Measurements from ENCODE around the gene OXTR.

OXTR gene

DNA sequence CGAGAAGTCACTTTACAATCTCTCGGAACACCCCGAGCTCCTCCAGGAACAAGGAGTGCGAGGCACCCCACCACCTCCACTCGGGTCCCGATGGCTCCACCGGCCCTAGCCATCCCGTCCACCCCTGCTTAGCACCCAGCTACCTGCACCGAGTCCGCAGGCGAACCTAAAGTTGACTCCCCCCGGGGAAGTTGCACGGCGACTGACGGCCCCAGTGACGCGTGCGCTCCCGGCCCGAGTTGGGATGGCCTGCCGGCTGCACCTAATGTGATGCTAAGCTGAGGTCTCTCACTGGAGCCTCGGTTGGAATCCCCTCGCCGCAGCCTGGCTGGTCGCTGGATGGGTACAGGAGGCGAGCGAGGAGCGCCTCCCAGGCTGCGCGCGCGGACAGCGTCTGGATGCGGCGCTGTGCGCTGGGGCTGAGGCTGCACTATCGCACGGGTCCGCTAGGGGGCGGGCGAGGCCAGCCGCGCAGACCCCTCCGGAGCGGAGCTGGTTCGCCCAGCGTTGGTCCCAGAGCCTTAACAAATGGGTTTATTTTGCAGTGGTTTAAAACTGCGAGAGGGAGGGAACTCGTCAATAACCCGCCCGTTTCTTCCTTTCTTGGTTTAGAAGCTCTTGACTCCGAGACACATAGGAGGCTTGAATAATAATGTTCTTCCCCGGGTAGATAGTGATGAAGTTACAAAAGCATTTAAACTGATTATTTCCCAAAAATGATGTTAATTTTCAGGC, at the start of gene OXTR:
TSS of gene OXTR (minus strand) at position 526 of the 735 bp plus-strand sequence. CDS start 1,426 bp downstream, outside the sequence.
- peak; percentile 45 for DNase-seq

DNA sequence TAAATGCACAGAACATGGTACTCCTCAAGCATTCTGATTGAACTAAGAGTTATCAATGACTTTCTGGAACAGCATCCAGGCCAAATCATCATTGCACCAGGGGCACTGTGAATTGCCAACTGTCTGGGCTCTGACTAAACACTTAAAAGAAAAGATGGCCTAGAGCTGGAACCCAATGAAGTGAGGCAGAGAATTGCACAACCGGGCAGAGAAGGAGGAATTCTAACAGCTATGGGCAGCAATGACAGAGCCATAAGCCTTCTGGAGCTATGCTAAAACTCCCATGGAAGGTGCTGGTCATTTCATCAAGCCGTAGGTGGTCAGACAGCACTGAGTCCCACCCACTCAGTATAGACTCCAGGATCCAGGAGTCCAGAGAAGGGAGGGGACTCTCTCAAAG, 48.1 kb upstream of the OXTR start:
- no peak for DNase-seq

DNA sequence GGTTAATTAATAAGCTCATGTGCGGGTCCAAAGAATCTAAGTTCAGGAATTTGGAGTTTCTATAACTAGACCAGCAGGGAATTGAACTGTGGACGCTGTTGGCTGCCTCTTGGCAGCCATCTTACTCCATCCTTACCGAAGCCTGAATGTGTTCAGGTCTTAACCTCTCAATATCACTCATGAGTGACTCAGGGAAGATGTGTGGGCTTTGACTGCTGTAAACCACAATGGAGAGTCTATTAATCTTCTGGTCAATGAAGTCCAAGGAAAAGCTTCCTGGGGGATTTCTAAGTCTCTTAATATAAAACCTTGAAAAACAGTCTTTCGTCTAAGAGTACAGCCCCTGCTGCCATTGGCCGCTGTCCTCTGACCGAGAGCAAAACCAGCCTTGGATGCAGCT, 46.7 kb upstream of the OXTR start:
- DNase-seq: no peak

DNA sequence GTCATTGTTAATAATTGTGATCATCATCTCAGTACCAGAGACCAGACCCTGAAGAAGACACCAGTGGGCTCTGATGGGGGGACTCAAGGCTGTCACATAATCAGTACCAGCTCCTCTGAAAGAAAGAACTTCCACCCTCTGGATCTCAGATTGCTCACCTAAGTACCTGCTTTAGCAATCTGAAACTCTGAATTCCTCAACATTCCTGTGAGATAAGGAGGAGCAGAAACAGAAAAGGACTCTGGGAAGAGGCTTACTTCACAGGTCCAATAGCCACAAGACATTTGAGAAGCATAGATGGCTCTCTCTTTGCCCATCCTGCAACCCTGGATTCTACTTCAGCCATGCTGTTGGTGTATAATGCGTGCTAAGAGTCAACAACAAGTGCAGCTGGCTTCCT, 44.0 kb upstream of the OXTR start:
- DNase-seq: no peak

DNA sequence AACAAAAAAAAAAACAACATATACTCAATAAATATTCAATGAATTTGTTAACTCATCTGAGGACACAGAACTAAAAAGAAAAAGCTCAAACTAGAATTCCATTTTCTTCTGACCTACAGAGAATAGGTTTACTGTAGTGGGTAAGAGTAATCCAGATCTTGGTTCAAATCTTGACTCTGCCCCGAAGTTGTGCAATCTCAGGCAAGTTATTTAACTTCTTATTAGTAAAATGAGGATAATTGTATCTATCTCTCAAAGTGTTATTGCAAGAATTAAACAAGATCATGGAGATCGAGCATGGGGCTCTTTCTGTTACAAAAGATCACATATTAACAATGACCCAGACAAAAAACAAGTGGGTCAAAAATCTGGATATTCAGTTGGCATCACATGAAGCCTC, 41.1 kb upstream of the OXTR start:
- DNase-seq: no peak

DNA sequence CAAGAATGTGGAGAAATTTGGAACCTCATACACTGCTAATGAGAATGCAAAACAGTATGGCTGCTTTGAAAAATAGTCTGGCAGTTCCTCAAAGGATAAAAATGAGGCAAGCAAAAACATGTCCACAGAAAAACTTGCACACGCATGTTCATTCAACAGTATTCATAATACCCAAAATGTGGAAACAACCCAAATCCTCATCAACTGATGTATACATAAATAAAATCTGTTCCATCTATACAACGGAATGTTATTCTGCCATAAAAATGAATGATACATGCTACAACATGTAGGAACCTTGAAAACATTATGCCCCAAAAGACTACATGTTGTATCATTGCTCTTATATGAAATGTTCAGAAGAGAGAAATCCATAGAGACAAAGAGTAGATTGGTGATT, 36.4 kb upstream of the OXTR start:
- DNase-seq: no peak

DNA sequence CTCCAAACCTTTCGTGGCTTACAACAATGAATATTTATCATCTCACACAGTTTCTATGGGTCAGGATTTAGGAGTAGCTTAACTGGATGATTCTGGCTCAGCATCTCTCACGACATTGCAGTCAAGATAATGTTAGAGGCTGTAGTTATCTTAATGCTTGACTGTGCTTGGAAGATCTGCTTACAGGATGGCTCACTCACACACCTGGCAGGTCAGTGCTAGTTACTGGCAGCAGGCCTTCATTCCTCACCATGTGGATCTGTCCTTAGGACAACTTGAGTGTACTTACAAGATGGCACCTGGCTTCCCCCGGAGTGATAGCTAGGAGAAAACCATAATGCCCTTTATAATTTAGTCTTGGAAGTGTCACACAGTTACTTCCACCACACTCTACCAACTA, 32.8 kb upstream of the OXTR start:
- DNase-seq: no peak

DNA sequence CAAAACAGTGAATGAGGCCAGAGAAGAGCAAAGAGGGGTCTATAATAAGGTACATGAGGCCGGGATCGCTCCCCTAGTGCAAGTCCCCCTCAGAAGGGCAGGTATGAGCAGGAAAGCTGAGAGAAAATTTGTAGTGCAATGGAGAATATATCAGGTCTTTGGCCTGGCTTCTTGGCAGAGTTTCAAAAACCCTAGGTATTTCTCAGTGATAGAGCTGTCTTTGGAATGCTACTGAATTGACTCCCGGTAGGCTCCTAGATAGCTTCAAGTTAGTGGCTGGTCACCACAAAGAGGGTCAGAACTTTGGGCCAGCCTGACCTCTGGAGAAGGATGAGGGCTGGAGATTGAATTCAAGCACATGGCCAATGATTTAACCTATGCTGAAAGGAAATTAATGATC, 30.6 kb upstream of the OXTR start:
- no peak for DNase-seq

DNA sequence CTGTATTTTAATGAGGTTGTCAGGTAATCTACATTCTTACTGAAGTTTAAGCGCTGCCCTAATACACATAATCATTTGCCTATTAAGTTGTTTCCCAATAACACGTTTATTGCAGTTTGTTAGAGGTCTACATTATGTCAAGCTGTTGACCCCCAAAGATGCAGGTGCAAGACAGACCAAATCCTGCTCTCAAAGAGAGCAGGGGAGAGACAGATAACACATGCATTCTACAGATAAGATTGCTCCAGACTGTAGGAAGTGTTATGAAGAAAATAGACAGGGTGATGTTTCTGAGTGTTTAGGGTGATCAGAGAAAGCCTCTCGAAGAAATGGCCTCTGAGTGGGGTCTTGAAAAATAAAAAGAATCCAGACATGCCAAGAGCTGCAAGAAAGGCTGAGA, 24.8 kb upstream of the OXTR start:
- no peak for DNase-seq

DNA sequence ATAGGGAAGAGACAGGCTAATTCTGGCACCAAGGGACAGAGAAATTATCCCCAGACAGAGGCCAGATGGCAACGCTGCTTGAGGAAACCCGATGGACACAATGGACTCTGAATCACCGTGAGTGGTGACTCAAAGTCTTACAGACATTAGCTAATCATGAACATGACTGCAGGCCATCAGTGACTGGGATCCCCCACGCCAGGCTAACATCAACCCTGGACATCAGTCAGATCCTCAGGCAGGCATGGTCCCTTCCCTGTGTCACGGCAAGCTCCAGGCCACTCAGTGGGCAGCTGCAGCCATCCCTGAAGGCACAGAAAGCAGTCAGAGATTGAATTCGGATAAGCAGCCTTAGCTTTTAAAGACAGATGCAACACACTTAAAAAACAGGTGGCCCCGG, 23.8 kb upstream of the OXTR start:
- no peak for DNase-seq

DNA sequence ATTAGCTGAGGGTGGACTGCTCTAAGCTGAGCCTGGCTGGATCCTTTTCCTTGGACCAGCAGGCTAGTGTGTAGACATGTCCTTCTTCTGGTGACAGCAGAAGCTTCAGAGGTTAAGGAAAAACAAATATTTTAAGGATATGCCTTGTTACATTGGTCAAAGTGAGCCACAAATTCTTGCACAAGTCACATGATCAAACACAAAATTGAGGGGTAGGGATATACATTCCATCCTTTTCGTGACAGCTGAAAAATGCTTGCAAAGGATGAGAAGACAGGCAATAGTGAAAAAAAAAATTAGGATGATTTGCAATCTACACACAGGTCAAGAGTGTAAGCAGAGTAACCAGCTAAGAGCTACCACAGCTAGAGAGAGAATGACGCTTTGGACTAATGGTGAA, 21.1 kb upstream of the OXTR start:
- DNase-seq: no peak

DNA sequence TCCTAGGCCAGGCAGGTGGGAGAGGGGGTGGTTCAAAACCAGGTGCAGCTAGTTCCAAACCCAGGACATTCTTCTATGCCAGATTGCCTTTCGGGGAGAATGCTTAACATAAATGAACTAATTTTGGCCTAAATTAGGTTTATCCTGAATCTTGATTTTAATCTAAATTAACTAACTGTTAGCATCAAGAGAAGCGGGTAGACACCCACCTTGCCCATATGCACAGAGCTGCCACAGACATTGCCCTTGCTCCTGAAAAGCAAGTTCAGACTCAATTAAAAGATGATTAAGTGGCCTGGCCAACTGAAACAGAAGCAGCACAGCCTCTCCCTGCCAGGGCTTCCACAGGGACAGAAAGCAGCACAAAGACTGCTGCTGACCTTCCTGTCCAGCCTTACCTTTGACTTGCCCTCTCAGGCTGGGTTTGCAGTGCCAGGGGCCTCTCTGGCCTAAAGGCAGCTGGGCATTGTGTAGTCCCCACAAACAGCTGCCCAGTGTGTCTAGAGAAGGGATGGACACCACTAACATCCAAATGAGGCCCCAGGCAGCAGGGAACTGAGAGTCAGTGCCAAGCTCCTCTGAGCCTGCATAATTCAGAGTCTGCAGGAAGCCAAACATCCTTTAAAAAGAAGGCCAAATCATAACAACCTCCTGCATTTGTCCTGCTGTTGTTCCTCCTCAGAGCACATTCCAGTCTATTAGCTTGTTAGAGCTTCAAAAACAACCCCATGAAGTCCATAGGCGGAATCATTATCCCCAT, 15.4 kb upstream of the OXTR start:
- no peak for DNase-seq

DNA sequence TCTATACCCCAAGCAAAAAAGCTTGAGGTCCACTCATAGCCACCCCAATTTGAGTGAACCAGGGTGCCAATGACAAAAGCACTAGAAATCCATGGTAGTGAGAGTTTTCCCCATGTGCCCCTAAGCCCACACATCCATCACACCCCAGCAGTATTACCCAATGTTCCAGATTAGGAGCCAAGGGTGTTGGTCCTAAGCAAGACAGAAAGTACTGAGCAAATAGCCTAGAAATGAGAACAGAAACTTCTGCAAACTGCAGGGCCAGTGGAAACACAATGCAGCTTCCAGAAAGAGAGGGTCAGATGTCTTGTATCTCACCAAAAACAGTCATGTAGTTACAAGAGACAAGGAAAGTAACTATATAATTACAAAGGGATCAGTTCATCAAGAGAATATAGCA, 10.9 kb upstream of the OXTR start:
- peak; percentile 49 for DNase-seq

DNA sequence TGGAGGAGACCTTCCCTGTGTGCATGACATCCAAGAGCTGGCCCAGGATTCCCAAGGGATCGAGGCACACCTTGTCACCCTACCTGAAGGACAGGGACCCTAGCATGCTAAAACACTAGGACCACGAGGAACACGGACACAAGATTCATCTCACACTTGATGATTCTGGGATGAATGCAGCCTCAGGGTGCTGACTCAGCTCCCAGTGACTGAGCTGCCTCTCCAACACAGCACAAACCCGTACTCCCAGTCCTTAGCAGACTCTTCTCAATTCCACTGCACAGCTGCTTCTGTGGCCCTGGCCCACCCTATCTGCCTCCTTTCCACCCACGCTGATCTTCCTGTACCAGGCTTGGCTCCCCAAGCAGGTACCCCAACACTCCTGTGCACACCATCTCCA, 9.1 kb upstream of the OXTR start:
- no peak for DNase-seq

DNA sequence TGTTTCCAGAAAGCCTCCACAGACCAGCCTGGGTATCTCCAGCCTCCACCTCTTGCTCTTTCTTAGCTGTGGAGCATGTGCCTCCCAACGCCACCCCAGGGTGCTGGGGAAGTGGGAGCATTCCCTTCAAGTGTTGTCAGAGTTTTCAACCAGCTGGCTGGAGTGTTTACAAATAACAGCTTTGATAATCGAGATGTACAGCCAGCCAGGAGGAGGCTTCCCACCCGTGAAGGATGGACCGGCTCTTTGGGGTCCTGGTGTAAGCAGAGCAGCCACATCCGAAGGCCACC, 8.5 kb upstream of the OXTR start:
- DNase-seq: no peak

DNA sequence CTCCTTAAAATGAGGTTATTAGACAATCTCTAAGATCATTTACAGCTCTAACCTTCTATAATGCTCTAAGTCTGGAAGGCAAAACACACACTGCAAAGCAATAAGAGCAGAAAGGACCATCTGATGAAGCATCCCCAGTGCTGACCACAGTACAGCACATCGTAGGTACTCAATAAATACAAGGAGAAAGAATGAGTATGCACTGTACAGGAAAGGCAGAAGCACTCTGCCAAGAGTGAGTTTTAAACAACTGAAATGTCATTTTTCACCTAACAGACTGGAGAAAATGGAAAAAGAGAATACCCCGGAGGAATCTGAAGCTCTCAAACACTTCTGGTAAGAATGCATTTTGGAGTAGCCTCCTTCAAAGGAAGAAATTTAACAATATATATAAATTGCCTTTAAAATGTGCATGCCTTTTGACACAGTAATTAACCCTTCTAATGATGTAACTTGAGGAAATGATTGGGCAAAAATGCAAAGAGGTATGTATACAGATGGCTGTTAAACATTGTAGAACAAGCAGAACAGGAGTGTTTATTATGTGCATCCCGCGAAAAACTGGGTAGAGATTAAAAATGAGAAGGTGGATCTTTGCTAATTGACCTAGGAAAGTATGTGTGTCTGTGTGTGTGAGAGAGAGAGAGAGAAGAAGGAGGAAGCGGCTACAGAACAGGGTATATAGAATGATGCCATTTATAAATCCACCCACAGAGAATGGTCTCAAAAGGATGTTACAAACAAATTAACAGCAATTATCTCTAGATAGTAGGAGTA, 8.0 kb upstream of the OXTR start:
- DNase-seq: no peak

DNA sequence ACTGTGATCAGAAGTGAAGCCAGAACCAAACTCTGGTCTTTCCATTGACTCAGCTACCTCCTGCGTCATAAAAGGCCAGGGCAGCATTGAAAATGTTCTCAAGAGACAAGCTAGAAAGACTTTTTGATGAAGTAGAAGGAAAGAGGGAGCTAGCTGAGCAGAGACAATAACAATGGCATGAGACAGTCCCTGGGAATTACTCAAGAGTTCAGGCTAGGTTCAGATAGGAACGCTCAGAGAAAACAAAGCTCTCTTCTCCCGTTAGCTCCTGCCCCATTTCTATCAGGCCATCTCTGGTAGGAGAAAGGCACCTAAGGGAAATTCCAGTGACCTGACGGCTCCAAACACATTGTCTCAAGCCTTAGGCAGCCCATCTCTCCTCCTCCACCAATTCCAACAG, 7.0 kb upstream of the OXTR start:
- no peak for DNase-seq

DNA sequence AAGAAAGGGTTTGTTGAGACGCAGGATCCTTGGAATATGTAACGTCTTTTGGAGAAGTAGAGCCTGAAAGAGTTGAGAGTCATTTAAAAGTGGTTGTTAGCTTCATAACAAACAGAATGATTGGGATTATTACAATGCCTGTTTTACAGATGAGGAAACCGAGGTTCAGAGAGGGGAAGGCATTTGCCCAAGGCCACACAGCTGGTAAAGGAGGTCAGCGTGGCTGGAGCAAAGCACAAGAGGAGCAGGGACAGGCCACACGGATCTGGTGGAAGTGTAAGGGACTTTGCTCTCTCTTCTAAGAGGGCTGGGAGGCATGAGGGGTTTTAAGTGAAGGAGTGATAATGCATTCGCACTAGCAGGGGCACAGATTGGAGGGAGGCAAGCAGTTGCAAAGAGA, 6.2 kb upstream of the OXTR start:
- no peak for DNase-seq

DNA sequence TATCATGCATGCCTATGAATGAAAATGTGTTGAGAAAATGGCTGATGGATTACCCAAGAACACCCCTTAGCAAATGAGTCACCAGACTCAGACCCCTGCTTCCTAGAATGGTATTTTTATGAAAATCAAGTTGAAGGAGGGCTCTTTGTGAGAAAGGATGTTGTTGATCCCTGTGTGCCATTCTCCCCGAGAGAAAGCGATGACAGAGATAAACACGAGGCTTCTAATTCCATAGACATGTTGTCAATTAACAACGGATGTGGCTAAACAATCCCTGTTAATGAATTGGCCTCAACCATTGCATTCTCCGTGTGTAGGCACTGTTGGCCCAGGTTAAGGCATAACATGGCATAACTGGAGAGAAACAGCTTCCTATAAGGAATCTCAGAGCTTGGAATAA, 5.8 kb upstream of the OXTR start:
- no peak for DNase-seq

DNA sequence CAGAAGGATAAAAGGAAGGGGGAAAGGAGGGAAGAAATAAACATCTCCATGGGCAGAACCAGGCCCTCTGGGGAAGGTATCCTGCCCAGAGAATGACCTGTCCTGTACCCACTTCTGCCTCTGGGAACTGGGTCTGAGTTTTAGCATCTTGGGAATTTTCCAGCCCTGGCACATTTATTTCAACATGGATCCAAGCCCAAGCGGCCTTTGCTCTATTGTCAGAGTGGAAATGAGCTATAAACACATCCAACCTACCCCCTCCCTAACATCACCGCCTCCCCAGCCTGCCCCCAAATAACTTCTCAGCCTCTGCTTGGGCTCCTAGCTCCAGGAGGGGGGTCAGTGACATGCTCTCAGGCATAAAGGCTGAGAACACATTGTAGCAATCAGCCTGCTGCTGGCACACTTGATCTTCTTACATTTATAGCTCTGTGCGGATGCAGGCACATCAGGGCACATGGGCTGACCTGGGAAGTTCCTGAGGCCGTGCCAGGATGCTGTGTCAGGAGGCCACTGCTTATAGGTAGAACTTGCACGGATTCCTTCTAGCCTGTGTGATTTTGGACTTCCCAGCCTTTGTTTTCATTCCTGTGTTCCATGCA, 4.6 kb upstream of the OXTR start:
- DNase-seq: no peak

DNA sequence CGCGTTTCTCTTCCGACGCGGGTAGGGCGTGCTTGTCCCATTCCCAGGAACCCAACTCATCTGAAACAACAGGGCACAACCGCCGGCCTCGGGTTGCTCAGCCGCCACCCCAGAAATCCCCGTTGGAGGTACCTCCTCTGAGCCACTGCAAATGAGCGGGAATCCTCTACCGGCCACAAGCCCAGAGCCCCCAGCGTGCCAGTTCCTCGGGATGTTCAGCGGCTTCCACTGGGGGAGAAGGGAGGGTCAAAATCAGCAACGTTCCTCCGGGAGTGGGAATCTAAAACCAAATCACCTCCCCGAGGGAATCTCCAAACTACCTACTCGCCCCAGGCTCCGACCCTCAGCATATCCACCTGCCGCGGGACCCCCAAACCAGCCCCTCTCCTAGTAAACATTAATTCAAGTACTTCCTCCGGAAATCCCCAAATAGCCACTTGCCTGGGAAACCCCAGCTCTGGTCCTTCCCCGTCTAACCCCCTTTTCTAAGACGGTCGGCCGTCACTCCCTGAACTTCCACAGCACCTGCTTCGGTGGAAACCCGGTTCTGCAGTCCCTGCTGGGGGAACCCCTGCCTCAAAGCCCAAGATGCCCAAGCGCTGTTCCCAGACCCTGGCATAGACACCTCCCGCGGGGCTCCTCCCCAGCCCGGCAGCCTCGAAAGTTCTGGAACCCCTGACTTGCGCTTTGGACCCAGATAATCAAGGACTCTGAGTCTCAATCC, 887 bp downstream of the OXTR start:
- no peak for DNase-seq

DNA sequence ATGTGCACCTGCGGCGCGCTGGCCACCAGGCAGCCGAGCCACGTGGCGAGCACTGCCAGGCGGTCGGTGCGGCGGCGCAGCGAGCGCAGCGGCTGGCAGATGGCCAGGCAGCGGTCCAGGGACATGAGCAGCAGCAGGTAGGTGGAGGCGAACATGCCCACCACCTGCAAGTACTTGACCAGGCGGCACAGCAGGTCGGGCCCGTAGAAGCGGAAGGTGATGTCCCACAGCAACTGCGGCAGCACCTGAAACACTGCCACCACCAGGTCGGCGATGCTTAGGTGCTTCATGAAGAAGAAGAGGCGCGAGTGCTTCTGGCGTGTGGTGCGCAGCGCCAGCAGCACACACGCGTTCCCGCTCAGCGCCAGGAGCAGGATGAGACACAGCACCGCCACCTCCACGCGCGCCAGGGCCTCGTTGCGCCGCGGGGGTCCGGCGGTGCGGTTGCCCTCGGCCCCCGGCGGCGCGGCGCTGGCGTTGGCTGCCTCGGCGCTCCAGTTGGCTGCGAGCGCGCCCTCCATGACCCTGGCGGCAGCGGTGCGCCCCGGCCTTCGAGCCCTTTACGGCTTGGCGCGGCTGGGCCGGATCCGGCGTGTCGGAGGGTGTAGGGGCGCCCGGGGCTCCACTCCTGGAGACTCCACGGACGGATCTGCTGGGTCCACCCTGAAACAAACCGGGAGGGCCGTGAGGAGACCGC, 1.6 kb downstream of the OXTR start:
- no peak for DNase-seq

All from inflammatory macrophage treated with lipopolysaccharide for 4 hours (primary cell).